B cell (primary cell): ENCODE results near the gene GNPAT. TPM values are rescaled to one million over a fixed set of nuclear protein-coding genes. Genes with fewer than 3 reads are reported as not detected.

Experiments
- ATAC-seq: fragments of 200-7000 bp; cut with Tn5 transposase; one replicate; pipeline ENCODE4 v1.10.0; 2021; ENCODE audit warnings: low read depth, mild to moderate bottlenecking, moderate number of reproducible peaks, moderate library complexity
- CTCF ChIA-PET: fragments of 350-600 bp; sonication (Branson Sonifier 250); formaldehyde crosslinking; loops from one replicate; lab custom pipeline; 2021; ENCODE audit warnings: antibody characterized with exemption, inconsistent platforms; lab: Charles Lee
- POLR2A ChIA-PET: fragments of 350-600 bp; sonication (Branson Sonifier 250); formaldehyde crosslinking; loops from one replicate; lab custom pipeline; 2021; ENCODE audit warnings: antibody characterized with exemption; lab: Charles Lee
- DNase-seq: peaks from one replicate; pipeline ENCODE4 v3.0.0; 2013
- H2AFZ ChIP-seq: 2 replicates; pipeline ENCODE4 v1.6.1; 2012; ENCODE audit warnings: mild to moderate bottlenecking, low read depth, low read length; ENCODE audit not compliant: insufficient read depth, poor library complexity, severe bottlenecking
- H3K27ac ChIP-seq, 2 donors: 1 replicate in 1 of 2; 2 replicates in 1 of 2; pipeline ENCODE4 v1.5.1; 2012 to 2013; ENCODE audit warnings: low read length in 2 of 2, mild to moderate bottlenecking in 2 of 2, moderate library complexity in 1 of 2
- H3K27me3 ChIP-seq, 4 experiments: fragments of 200-600 bp in 1 of 4; sonication (generic) in 1 of 4; replicated peaks in 1 of 4; 1 replicate in 2 of 4; 2 replicates in 2 of 4; pipeline versions ENCODE4 v1.6.1 to v1.7.0; 2013 to 2016; ENCODE audit warnings: low read length in 3 of 4, mild to moderate bottlenecking in 2 of 4, mixed read lengths in 1 of 4, moderate library complexity in 1 of 4; ENCODE audit not compliant: insufficient read depth in 4 of 4, control insufficient read depth in 3 of 4; ENCODE audit errors: control extremely low read depth in 1 of 4
- H3K36me3 ChIP-seq, 2 experiments: replicated peaks in 1 of 2; 1 replicate in 1 of 2; 2 replicates in 1 of 2; pipeline versions ENCODE4 v1.6.1 to v1.7.1; 2013; ENCODE audit warnings: low read length in 1 of 2; ENCODE audit not compliant: insufficient read depth in 2 of 2, control insufficient read depth in 1 of 2; ENCODE audit errors: control extremely low read depth in 1 of 2, extremely low read depth in 1 of 2
- H3K4me1 ChIP-seq, 2 donors: fragments of 200-600 bp in 1 of 2; sonication (generic) in 1 of 2; 1 replicate in 1 of 2; 2 replicates in 1 of 2; pipeline versions ENCODE4 v1.5.1 to v1.6.1; 2013 to 2017; ENCODE audit warnings: low read length in 2 of 2; ENCODE audit not compliant: control insufficient read depth in 2 of 2, insufficient read depth in 2 of 2
- H3K4me2 ChIP-seq: replicated peaks from 2 replicates; pipeline ENCODE3; 2012; ENCODE audit warnings: mild to moderate bottlenecking, low read depth, low read length; ENCODE audit not compliant: poor library complexity, severe bottlenecking
- H3K4me3 ChIP-seq, 5 experiments: fragments of 200-600 bp in 1 of 5; sonication (generic) in 1 of 5; 1 replicate in 3 of 5; 2 replicates in 2 of 5; pipeline versions ENCODE4 v1.5.1 to v1.7.0; 2011 to 2016; ENCODE audit warnings: low read length in 4 of 5, mild to moderate bottlenecking in 4 of 5, low read depth in 2 of 5, control low read depth in 1 of 5, moderate library complexity in 1 of 5; ENCODE audit not compliant: insufficient read depth in 1 of 5; ENCODE audit errors: control extremely low read depth in 1 of 5, extremely low read depth in 1 of 5
- H3K79me2 ChIP-seq: fragments of 200-600 bp; sonication (generic); one replicate; pipeline ENCODE4 v1.6.0; 2016; ENCODE audit warnings: low read length; ENCODE audit not compliant: control insufficient read depth, insufficient read depth
- H3K9ac ChIP-seq: fragments of 200-600 bp; sonication (generic); 2 replicates; pipeline ENCODE4 v1.6.1; 2017; ENCODE audit warnings: mild to moderate bottlenecking, low read length, moderate library complexity
- H3K9me3 ChIP-seq, 3 donors: one replicate each; pipeline versions ENCODE4 v1.6.1 to v1.7.1; 2013; ENCODE audit warnings: low read length in 2 of 3; ENCODE audit not compliant: control insufficient read depth in 2 of 3, insufficient read depth in 1 of 3; ENCODE audit errors: control extremely low read depth in 1 of 3
- H4K20me1 ChIP-seq: 2 replicates; pipeline ENCODE4 v1.6.0; 2012; ENCODE audit warnings: mild to moderate bottlenecking, low read length; ENCODE audit not compliant: insufficient read depth, control insufficient read depth, poor library complexity, severe bottlenecking
- H3K27ac Mint-ChIP-seq: one replicate; pipeline ENCODE4 v1.8.0; 2021; ENCODE audit warnings: mixed read lengths
- H3K27me3 Mint-ChIP-seq: one replicate; pipeline ENCODE4 v1.8.0; 2021; ENCODE audit warnings: mixed read lengths
- H3K4me1 Mint-ChIP-seq: one replicate; pipeline ENCODE4 v1.8.0; 2021; ENCODE audit warnings: mixed read lengths
- H3K4me3 Mint-ChIP-seq: one replicate; pipeline ENCODE4 v1.8.0; 2021; ENCODE audit warnings: mixed read lengths
- H3K9me3 Mint-ChIP-seq: one replicate; pipeline ENCODE4 v1.8.0; 2022; ENCODE audit warnings: mixed read lengths; ENCODE audit not compliant: insufficient read depth
- EZH2 ChIP-seq: IDR thresholded peaks from 2 replicates; pipeline ENCODE4 v1.6.1; 2012; ENCODE audit warnings: borderline replicate concordance, low read depth, mild to moderate bottlenecking, moderate library complexity, low read length; ENCODE audit not compliant: insufficient read depth, poor library complexity, severe bottlenecking
- WGBS: methylation state at CpG from one replicate; pipeline ENCODE4 v1.1.5; 2013; ENCODE audit warnings: missing lambda C conversion rate; ENCODE audit not compliant: insufficient coverage; 5-methylcytosine and 5-hydroxymethylcytosine counted together
- intact Hi-C: fragments of 100-400 bp; cut with micrococcal nuclease; formaldehyde crosslinking; loops from one replicate; pipeline ENCODE4 v1.10.0; 2022
- polyA plus RNA-seq: library from polyadenylated mRNA; depleted of rRNA; stranded (reverse); fragments of >200 nt; gene quantifications from 2 replicates; pipeline ENCODE4 v1.2.3, GENCODE V29; 2012
- total RNA-seq, 2 donors: library from RNA; stranded (reverse); fragments of 120-200 nt in 1 of 2; gene quantifications; 1 replicate in 1 of 2; 2 replicates in 1 of 2; pipeline versions ENCODE4 v1.2.3 to v1.2.4, GENCODE V29; 2013 to 2022
- TF ChIP-seq, protein P1 (sequence below): fragments of 200-600 bp; IDR thresholded peaks from one replicate; pipeline ENCODE4 v1.8.0; 2022; ENCODE audit warnings: antibody characterized with exemption, mild to moderate bottlenecking

The GNPAT gene
- total and polyA plus RNA-seq, 2 donors (not counting 1 experiment from before 2014, with no cell fraction given) = 19.5 to 49.0 TPM

GRCh38 chr1:231236938-231237337 lies 4.1 kb upstream of the GNPAT start:
- Histone ChIP-seq H4K20me1 (peaks cover 18% of the 10 kb centered on the region), H3K79me2 (peaks cover 94% of the 10 kb centered on the region), H3K27me3 (no peaks in the 10 kb centered on the region), H3K27ac (no peak overlapping the region), H3K4me1 (peaks cover 22 to 29% of the 10 kb centered on the region in 2 donors), H3K4me2 (no peak overlapping the region), H3K4me3 (no peak overlapping the region), H3K9ac (no peak overlapping the region), H3K9me3 (no peaks in the 10 kb centered on the region), H3K36me3 (peaks cover 0 to 31% of the 10 kb centered on the region in 2 experiments), H2AFZ (no peak overlapping the region)
- CTCF ChIA-PET = no interaction called here
- POLR2A ChIA-PET = interaction anchor here (0.6 kb wide), 1 partner anchor 20 kb away, joined by 3 read pairs; no protein-coding TSS in a partner anchor
- H3K27me3 Mint-ChIP-seq = no peaks in the 10 kb centered on the region
- WGBS = 93% methylated on average over 3 of the region's 9 CpGs
- H3K9me3 Mint-ChIP-seq = no peaks in the 10 kb centered on the region
- DNase-seq = no peak
- no peak overlapping the region for H3K27ac Mint-ChIP-seq
- H3K4me3 Mint-ChIP-seq = no peak overlapping the region
- TF ChIP-seq, protein P1, sequence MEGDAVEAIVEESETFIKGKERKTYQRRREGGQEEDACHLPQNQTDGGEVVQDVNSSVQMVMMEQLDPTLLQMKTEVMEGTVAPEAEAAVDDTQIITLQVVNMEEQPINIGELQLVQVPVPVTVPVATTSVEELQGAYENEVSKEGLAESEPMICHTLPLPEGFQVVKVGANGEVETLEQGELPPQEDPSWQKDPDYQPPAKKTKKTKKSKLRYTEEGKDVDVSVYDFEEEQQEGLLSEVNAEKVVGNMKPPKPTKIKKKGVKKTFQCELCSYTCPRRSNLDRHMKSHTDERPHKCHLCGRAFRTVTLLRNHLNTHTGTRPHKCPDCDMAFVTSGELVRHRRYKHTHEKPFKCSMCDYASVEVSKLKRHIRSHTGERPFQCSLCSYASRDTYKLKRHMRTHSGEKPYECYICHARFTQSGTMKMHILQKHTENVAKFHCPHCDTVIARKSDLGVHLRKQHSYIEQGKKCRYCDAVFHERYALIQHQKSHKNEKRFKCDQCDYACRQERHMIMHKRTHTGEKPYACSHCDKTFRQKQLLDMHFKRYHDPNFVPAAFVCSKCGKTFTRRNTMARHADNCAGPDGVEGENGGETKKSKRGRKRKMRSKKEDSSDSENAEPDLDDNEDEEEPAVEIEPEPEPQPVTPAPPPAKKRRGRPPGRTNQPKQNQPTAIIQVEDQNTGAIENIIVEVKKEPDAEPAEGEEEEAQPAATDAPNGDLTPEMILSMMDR = no peak
- TF ChIP-seq EZH2 = no peak
- intact Hi-C loops = no loop called here
- peaks cover 64% of the 10 kb centered on the region for H3K4me1 Mint-ChIP-seq
- ATAC-seq = no peak

DNA sequence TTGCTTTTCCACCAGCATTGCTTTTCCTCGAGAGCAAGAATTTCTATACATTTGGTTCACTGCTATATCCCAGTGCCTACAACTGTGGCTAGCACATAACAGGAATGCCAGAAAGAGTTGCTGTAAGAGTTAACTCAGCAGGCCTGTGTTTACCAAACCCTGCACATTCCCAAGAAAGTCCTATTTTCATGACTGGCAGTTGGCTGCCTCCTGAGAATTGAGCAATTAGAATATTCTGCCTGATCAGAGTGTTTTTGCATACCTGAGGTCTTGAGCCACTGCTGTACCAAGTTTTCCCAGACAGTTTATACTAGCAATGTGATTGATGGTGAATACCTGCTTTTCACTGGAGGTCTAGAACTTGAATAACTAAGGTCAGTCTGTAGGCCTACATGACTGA lies 2.7 kb upstream of the GNPAT start:
- peaks cover 0 to 31% of the 10 kb centered on the region in 2 experiments for H3K36me3 ChIP-seq
- H3K27ac ChIP-seq = no peak overlapping the region
- TF ChIP-seq, protein P1 = no peak
- TF ChIP-seq EZH2 = no peak
- H3K4me2 ChIP-seq = no peak overlapping the region
- Mint-ChIP-seq H3K4me3 (no peak overlapping the region), H3K27me3 (no peaks in the 10 kb centered on the region), H3K4me1 (peaks cover 64% of the 10 kb centered on the region), H3K27ac (no peak overlapping the region), H3K9me3 (no peaks in the 10 kb centered on the region)
- no peak for ATAC-seq
- H3K27me3 ChIP-seq = no peaks in the 10 kb centered on the region
- CTCF ChIA-PET = interaction anchor here (1.3 kb wide), 1 partner anchor 119 kb away, joined by 3 read pairs; no protein-coding TSS in a partner anchor
- no peak overlapping the region for H3K9ac ChIP-seq
- DNase-seq = no peak
- intact Hi-C loops = no loop called here
- no peak overlapping the region for H2AFZ ChIP-seq
- H3K4me1 ChIP-seq = peaks cover 24 to 31% of the 10 kb centered on the region in 2 donors
- H3K79me2 ChIP-seq = peaks cover 94% of the 10 kb centered on the region
- H3K9me3 ChIP-seq = no peaks in the 10 kb centered on the region
- WGBS = 100% methylated on average over 1 of the region's 1 CpG
- POLR2A ChIA-PET = no interaction called here
- peaks cover 9% of the 10 kb centered on the region for H4K20me1 ChIP-seq
- no peak overlapping the region for H3K4me3 ChIP-seq
